Measurements from ENCODE around the gene TMEM132A. TPM values are rescaled to one million over a fixed set of nuclear protein-coding genes. Genes with fewer than 3 reads are reported as not detected.

The TMEM132A gene
- total RNA-seq, 1 donor from 2014 or later, result 113 TPM

- no peaks in the 10 kb centered on the region for H3K27me3 Mint-ChIP-seq (ENCODE audit: unreplicated experiment)
- H3K9me3 Mint-ChIP-seq (ENCODE audit: unreplicated experiment), result no peaks in the 10 kb centered on the region
- TF ChIP-seq, protein P1, sequence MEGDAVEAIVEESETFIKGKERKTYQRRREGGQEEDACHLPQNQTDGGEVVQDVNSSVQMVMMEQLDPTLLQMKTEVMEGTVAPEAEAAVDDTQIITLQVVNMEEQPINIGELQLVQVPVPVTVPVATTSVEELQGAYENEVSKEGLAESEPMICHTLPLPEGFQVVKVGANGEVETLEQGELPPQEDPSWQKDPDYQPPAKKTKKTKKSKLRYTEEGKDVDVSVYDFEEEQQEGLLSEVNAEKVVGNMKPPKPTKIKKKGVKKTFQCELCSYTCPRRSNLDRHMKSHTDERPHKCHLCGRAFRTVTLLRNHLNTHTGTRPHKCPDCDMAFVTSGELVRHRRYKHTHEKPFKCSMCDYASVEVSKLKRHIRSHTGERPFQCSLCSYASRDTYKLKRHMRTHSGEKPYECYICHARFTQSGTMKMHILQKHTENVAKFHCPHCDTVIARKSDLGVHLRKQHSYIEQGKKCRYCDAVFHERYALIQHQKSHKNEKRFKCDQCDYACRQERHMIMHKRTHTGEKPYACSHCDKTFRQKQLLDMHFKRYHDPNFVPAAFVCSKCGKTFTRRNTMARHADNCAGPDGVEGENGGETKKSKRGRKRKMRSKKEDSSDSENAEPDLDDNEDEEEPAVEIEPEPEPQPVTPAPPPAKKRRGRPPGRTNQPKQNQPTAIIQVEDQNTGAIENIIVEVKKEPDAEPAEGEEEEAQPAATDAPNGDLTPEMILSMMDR (IDR thresholded peaks at IDR 0.05), result no peak
- DNase-seq (ENCODE audit: extremely low spot score, unreplicated experiment), result no peak
- H3K4me3 Mint-ChIP-seq (ENCODE audit: unreplicated experiment), result no peak overlapping the region
- H3K27ac Mint-ChIP-seq (ENCODE audit: unreplicated experiment), result no peak overlapping the region
- H3K4me1 Mint-ChIP-seq (ENCODE audit: unreplicated experiment), result peaks cover 16% of the 10 kb centered on the region
- peaks cover 14% of the 10 kb centered on the region for H3K36me3 Mint-ChIP-seq (ENCODE audit: unreplicated experiment)
Measured at GRCh38 chr11:60927061-60927592, 2.9 kb downstream of the TMEM132A start.

DNA sequence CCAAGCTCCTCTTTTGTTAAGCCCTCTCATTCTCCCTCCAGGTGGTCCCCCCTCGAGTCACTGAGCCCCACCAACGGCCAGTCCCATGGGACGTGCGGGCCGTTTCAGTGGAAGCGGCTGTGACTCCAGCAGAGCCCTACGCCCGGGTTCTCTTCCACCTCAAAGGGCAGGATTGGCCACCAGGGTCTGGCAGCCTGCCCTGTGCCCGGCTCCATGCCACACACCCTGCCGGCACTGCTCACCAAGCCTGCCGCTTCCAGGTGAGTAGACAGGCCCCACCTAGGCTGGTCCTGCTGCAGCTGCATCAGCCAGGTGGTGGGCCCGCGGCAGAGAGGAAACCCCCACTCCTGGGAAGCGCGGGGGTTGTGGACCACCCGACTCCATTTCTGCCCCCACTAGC is 3.3 kb downstream of the TMEM132A start:
- peaks cover 13% of the 10 kb centered on the region for H3K36me3 Mint-ChIP-seq (ENCODE audit: unreplicated experiment)
- no peak overlapping the region for H3K4me3 Mint-ChIP-seq (ENCODE audit: unreplicated experiment)
- DNase-seq (ENCODE audit: extremely low spot score, unreplicated experiment), result no peak
- no peaks in the 10 kb centered on the region for H3K9me3 Mint-ChIP-seq (ENCODE audit: unreplicated experiment)
- no peaks in the 10 kb centered on the region for H3K27me3 Mint-ChIP-seq (ENCODE audit: unreplicated experiment)
- TF ChIP-seq, protein P1 (IDR thresholded peaks at IDR 0.05), result no peak
- H3K27ac Mint-ChIP-seq (ENCODE audit: unreplicated experiment), result no peak overlapping the region
- H3K4me1 Mint-ChIP-seq (ENCODE audit: unreplicated experiment), result peaks cover 17% of the 10 kb centered on the region

GRCh38 chr11:60928563-60929001 is 4.3 kb downstream of the TMEM132A start:
- Mint-ChIP-seq H3K27me3 (ENCODE audit: unreplicated experiment) (no peaks in the 10 kb centered on the region), H3K27ac (ENCODE audit: unreplicated experiment) (no peak overlapping the region), H3K4me3 (ENCODE audit: unreplicated experiment) (no peak overlapping the region), H3K36me3 (ENCODE audit: unreplicated experiment) (peaks cover 11% of the 10 kb centered on the region), H3K9me3 (ENCODE audit: unreplicated experiment) (no peaks in the 10 kb centered on the region), H3K4me1 (ENCODE audit: unreplicated experiment) (peaks cover 22% of the 10 kb centered on the region)
- DNase-seq (ENCODE audit: extremely low spot score, unreplicated experiment), result no peak
- TF ChIP-seq, protein P1 (IDR thresholded peaks at IDR 0.05), result no peak

DNA sequence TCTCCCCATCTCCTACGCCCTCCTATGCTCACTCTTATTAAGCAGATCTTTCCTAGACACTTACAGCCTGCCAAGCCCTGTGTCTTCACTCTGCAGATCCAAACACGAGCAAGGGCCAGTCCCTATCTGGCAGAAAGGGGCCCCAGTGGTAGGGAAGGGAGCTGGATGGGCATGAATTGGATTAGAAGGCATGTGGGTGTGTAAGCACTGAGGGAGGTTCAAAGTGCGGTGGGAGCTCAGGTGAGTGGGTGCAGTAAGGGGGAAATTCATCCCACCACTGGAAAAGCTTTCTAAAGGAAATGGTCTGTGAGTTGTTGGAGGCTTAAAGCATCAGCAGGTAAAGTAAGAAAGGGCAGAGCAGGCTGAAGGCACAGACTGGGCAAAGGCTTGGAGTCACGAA is 5.5 kb downstream of the TMEM132A start:
- Mint-ChIP-seq H3K27ac (ENCODE audit: unreplicated experiment) (no peak overlapping the region), H3K9me3 (ENCODE audit: unreplicated experiment) (no peaks in the 10 kb centered on the region), H3K4me3 (ENCODE audit: unreplicated experiment) (no peak overlapping the region), H3K27me3 (ENCODE audit: unreplicated experiment) (no peaks in the 10 kb centered on the region), H3K36me3 (ENCODE audit: unreplicated experiment) (peaks cover 15% of the 10 kb centered on the region), H3K4me1 (ENCODE audit: unreplicated experiment) (peaks cover 19% of the 10 kb centered on the region)
- TF ChIP-seq, protein P1 (IDR thresholded peaks at IDR 0.05), result no peak
- DNase-seq (ENCODE audit: extremely low spot score, unreplicated experiment), result no peak

- Mint-ChIP-seq H3K27me3 (ENCODE audit: unreplicated experiment) (no peaks in the 10 kb centered on the region), H3K9me3 (ENCODE audit: unreplicated experiment) (no peaks in the 10 kb centered on the region), H3K4me3 (ENCODE audit: unreplicated experiment) (no peak overlapping the region), H3K27ac (ENCODE audit: unreplicated experiment) (no peak overlapping the region), H3K36me3 (ENCODE audit: unreplicated experiment) (peaks cover 15% of the 10 kb centered on the region), H3K4me1 (ENCODE audit: unreplicated experiment) (peaks cover 14% of the 10 kb centered on the region)
- TF ChIP-seq, protein P1 (IDR thresholded peaks at IDR 0.05), result no peak
- no peak for DNase-seq (ENCODE audit: extremely low spot score, unreplicated experiment)
Measured at GRCh38 chr11:60930394-60930793, 6.1 kb downstream of the TMEM132A start.

Data from osteocyte (in vitro differentiated cells).